SK-N-MC (cell line): ENCODE results near the gene JPH3.

ENCODE experiments used
- EZH2 ChIP-seq: fragments of 200-600 bp; sonication (generic); IDR thresholded peaks from one replicate; pipeline ENCODE4 v1.6.1; 2017; ENCODE audit warnings: antibody characterized with exemption
- POLR2AphosphoS5 ChIP-seq: IDR thresholded peaks from 2 replicates; pipeline ENCODE4 v1.6.1; 2012; ENCODE audit warnings: mild to moderate bottlenecking, low read depth, low read length, borderline replicate concordance

DNA sequence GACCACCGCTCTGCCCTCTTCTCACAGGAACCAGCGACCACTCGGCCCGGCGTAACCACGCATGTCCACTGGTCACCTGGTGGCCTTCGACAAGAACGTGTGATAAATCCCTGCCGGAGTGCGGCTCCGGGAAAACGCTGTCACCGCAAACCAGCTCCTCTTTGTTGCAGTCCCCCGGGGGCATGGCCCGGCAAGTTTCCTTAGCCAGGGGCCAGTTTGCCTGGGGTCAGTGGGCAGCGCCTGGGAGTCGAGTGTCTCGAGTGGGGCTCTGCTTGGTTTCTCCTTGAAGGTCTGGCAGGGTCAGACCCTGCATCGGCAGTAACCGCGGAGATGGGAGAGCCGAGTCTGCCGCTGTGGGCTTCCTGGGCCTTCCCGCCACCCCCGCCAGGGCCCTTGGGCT lies 52.5 kb downstream of the JPH3 start:
- no peak for TF ChIP-seq POLR2AphosphoS5
- TF ChIP-seq EZH2 = no peak
